HepG2 (cell line): ENCODE data around the gene VNN1. TPM values are rescaled to one million over a fixed set of nuclear protein-coding genes. Genes with fewer than 3 reads are reported as not detected.

Source experiments
- CENPT ChIP-seq: sonication (generic); formaldehyde crosslinking; IDR thresholded peaks from 2 replicates; pipeline ENCODE4 v1.8.0; 2022; ENCODE audit warnings: low read depth, mild to moderate bottlenecking, moderate library complexity, missing genetic modification reagents
- DMAP1 ChIP-seq: IDR thresholded peaks from 2 replicates; pipeline ENCODE4 v1.6.1; 2016
- FOXO4 ChIP-seq: sonication (generic); formaldehyde crosslinking; conservative IDR thresholded peaks from 2 replicates; pipeline ENCODE4 v1.8.1; 2023; ENCODE audit warnings: missing genetic modification reagents
- KLF9 ChIP-seq: IDR thresholded peaks from 2 replicates; pipeline ENCODE4 v1.6.1; 2016; ENCODE audit warnings: low read depth
- NPAS2 ChIP-seq: sonication (generic); formaldehyde crosslinking; IDR thresholded peaks from 2 replicates; pipeline ENCODE4 v1.8.0; 2022; ENCODE audit warnings: mild to moderate bottlenecking, missing genetic modification reagents, borderline replicate concordance
- PAX8 ChIP-seq: sonication (generic); formaldehyde crosslinking; IDR thresholded peaks from 2 replicates; pipeline ENCODE4 v1.8.0; 2022; ENCODE audit warnings: mild to moderate bottlenecking, missing genetic modification reagents, borderline replicate concordance
- PRPF4 ChIP-seq: fragments of 200-400 bp; formaldehyde crosslinking; IDR thresholded peaks from 2 replicates; pipeline ENCODE4 v1.6.1; 2016; ENCODE audit warnings: low read length, low read depth; ENCODE audit not compliant: poor library complexity, severe bottlenecking
- RARG ChIP-seq: sonication (generic); formaldehyde crosslinking; IDR thresholded peaks from 2 replicates; pipeline ENCODE4 v1.4.0; 2020; ENCODE audit warnings: low read depth, mild to moderate bottlenecking, missing genetic modification reagents
- RBM22 ChIP-seq: fragments of 200-400 bp; formaldehyde crosslinking; optimal IDR thresholded peaks from 2 replicates; pipeline ENCODE3; 2017; ENCODE audit warnings: mild to moderate bottlenecking, low read length, moderate library complexity
- RNF2 ChIP-seq: fragments of 450-650 bp; conservative IDR thresholded peaks from 2 replicates; pipeline ENCODE4 v1.6.1; 2016; ENCODE audit warnings: low read depth
- SYNCRIP ChIP-seq: fragments of 200-400 bp; formaldehyde crosslinking; IDR thresholded peaks from 2 replicates; pipeline ENCODE4 v1.6.1; 2018; ENCODE audit warnings: mild to moderate bottlenecking, low read depth, low read length; ENCODE audit not compliant: insufficient read depth
- TFE3 ChIP-seq: IDR thresholded peaks from 2 replicates; pipeline ENCODE4 v1.6.1; 2016
- ZBTB42 ChIP-seq: sonication (generic); formaldehyde crosslinking; IDR thresholded peaks from 2 replicates; pipeline ENCODE4 v1.5.0; 2020; ENCODE audit warnings: mild to moderate bottlenecking, missing genetic modification reagents
- ZBTB49 ChIP-seq: sonication (generic); formaldehyde crosslinking; IDR thresholded peaks from 2 replicates; pipeline ENCODE4 v1.4.0; 2020; ENCODE audit warnings: missing genetic modification reagents, borderline replicate concordance
- ZMAT3 ChIP-seq: sonication (generic); formaldehyde crosslinking; conservative IDR thresholded peaks from 2 replicates; pipeline ENCODE4 v1.7.0; 2021; ENCODE audit warnings: missing genetic modification reagents
- ZNF160 ChIP-seq: sonication (generic); formaldehyde crosslinking; IDR thresholded peaks from 2 replicates; pipeline ENCODE4 v1.8.0; 2022; ENCODE audit warnings: mild to moderate bottlenecking, inconsistent platforms, missing genetic modification reagents
- ZNF20 ChIP-seq: sonication (generic); formaldehyde crosslinking; IDR thresholded peaks from 2 replicates; pipeline ENCODE4 v1.4.0; 2020; ENCODE audit warnings: mild to moderate bottlenecking, moderate library complexity, missing genetic modification reagents
- ZNF670 ChIP-seq: sonication (generic); formaldehyde crosslinking; IDR thresholded peaks from 2 replicates; pipeline ENCODE4 v1.8.0; 2022; ENCODE audit warnings: mild to moderate bottlenecking, missing genetic modification reagents, borderline replicate concordance
- ZNF816 ChIP-seq: sonication (generic); formaldehyde crosslinking; IDR thresholded peaks from 2 replicates; pipeline ENCODE4 v1.8.0; 2022; ENCODE audit warnings: missing genetic modification reagents, mild to moderate bottlenecking, borderline replicate concordance
- ZSCAN22 ChIP-seq: sonication (generic); formaldehyde crosslinking; IDR thresholded peaks from 2 replicates; pipeline ENCODE4 v1.4.0; 2020; ENCODE audit warnings: mild to moderate bottlenecking, missing genetic modification reagents
- polyA plus RNA-seq, 8 experiments: library from polyadenylated mRNA; depleted of rRNA in 3 of 8; stranded (reverse) in 7 of 8; unstranded in 1 of 8; fragments of >200 nt; fragmentation: Illumina TruSeq in 4 of 8; extraction: Trizol in 4 of 8; gene quantifications; 2 replicates each; pipeline versions ENCODE4 v1.2.1 to v1.2.3, GENCODE V29; 2011 to 2016; ENCODE audit warnings: low read depth in 4 of 8, missing spikeins in 1 of 8, mixed read lengths in 1 of 8; ENCODE audit not compliant: insufficient read depth in 1 of 8
- total RNA-seq, 5 experiments: library from RNA; depleted of rRNA; stranded (reverse); fragments of >200 nt; fragmentation: Illumina TruSeq; extraction: Trizol; gene quantifications; 2 replicates each; pipeline ENCODE4 v1.2.3, GENCODE V29; 2016; ENCODE audit warnings: low read depth in 1 of 5
- TF ChIP-seq, protein P1 (sequence below): sonication (generic); formaldehyde crosslinking; IDR thresholded peaks from 2 replicates; pipeline ENCODE4 v1.5.0; 2020; ENCODE audit warnings: mild to moderate bottlenecking, missing genetic modification reagents
- TF ChIP-seq, protein P2 (sequence below): sonication (generic); formaldehyde crosslinking; IDR thresholded peaks from 2 replicates; pipeline ENCODE4 v1.4.0; 2020; ENCODE audit warnings: missing genetic modification reagents, mild to moderate bottlenecking, borderline replicate concordance

The VNN1 gene
- total and polyA plus RNA-seq, 2 of the 13 experiments (the other 11 are each of a cell fraction or from before 2014, with no cell fraction given): 0.62 to 4.0 TPM

DNA sequence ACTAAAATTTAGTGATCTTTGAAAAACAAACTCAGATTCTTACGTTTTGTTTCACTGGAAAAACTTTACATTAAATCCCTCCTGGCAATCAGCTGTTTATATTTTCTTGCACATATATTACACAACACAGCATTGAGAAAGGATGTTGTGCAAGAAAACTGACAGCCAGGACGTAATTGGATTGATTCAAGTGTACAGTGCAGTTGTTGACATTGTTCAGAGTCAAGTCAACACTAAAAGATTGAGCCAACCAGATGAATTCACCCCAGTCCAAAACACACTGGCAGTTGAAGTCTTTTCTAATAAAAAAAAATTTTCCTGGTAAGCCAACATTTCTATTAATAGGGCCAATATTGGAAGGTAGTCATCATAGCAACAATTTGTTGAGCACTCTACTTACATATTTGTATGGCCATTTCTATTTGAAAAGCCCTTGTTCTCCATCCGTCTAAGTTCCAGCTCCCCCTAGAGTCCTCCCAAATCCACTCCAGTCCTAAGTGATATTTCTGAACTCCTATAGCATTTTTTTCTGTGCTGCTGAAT lies 20.9 kb upstream of the VNN1 start (continued):
- TF ChIP-seq, protein P1, sequence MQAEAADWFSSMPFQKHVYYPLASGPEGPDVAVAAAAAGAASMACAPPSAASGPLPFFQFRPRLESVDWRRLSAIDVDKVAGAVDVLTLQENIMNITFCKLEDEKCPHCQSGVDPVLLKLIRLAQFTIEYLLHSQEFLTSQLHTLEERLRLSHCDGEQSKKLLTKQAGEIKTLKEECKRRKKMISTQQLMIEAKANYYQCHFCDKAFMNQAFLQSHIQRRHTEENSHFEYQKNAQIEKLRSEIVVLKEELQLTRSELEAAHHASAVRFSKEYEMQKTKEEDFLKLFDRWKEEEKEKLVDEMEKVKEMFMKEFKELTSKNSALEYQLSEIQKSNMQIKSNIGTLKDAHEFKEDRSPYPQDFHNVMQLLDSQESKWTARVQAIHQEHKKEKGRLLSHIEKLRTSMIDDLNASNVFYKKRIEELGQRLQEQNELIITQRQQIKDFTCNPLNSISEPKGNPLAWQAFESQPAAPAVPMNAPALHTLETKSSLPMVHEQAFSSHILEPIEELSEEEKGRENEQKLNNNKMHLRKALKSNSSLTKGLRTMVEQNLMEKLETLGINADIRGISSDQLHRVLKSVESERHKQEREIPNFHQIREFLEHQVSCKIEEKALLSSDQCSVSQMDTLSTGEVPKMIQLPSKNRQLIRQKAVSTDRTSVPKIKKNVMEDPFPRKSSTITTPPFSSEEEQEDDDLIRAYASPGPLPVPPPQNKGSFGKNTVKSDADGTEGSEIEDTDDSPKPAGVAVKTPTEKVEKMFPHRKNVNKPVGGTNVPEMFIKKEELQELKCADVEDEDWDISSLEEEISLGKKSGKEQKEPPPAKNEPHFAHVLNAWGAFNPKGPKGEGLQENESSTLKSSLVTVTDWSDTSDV: no peak
- TF ChIP-seq RNF2: peak; percentile 59; the same call in 1 of the 2 replicates
- TF ChIP-seq ZNF816 (CRISPR knock-in tag): no peak
- TF ChIP-seq PRPF4: no peak
- TF ChIP-seq FOXO4 (CRISPR knock-in tag): no peak
- TF ChIP-seq PAX8 (CRISPR knock-in tag): no peak
- peak; percentile 73 for TF ChIP-seq ZMAT3
- TF ChIP-seq CENPT (CRISPR knock-in tag): no peak
- no peak for TF ChIP-seq SYNCRIP
- TF ChIP-seq RBM22: no peak
- no peak for TF ChIP-seq ZNF20 (CRISPR knock-in tag)
- TF ChIP-seq ZSCAN22 (CRISPR knock-in tag): no peak
- peak; percentile 44; the same call in 1 of the 2 replicates for TF ChIP-seq ZNF160 (CRISPR knock-in tag)
- peak; percentile 83 for TF ChIP-seq RARG
- TF ChIP-seq DMAP1: no peak
- no peak for TF ChIP-seq NPAS2
- no peak for TF ChIP-seq KLF9 (CRISPR knock-in tag)
- peak; percentile 86 for TF ChIP-seq TFE3 (CRISPR knock-in tag)
- TF ChIP-seq ZBTB42 (CRISPR knock-in tag): no peak
- peak; percentile 78; the same call in 1 of the 2 replicates for TF ChIP-seq ZNF670 (CRISPR knock-in tag)
- TF ChIP-seq ZBTB49 (CRISPR knock-in tag): no peak
- TF ChIP-seq, protein P2, sequence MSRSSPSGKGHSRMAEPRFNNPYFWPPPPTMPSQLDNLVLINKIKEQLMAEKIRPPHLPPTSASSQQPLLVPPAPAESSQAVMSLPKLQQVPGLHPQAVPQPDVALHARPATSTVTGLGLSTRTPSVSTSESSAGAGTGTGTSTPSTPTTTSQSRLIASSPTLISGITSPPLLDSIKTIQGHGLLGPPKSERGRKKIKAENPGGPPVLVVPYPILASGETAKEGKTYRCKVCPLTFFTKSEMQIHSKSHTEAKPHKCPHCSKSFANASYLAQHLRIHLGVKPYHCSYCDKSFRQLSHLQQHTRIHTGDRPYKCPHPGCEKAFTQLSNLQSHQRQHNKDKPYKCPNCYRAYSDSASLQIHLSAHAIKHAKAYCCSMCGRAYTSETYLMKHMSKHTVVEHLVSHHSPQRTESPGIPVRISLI (CRISPR knock-in tag): peak; percentile 60; the same call in 1 of the 2 replicates
